GM12801 (cell line): ENCODE data around the gene TANK.

Experiments used
- TF ChIP-seq, protein P1 (sequence below): IDR thresholded peaks from one replicate; pipeline ENCODE4 v1.5.1; 2011; ENCODE audit warnings: control low read depth; ENCODE audit not compliant: insufficient read length; ENCODE audit errors: extremely low read depth

The TANK gene

DNA sequence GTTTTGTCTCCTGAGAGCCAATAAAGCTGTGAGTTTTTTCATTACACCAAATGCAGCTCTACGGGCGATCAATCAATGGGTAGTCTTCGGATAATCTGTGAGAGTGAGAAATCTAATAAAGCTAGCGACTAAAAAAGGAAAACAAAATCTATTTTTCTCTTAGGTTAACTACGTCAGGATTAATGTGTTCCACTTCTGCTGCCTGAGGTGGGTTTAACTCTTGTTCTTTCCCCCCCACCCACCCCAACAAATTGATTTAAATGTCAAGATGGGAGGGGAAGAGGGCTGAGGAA lies 85.0 kb downstream of the TANK start:
- TF ChIP-seq, protein P1, sequence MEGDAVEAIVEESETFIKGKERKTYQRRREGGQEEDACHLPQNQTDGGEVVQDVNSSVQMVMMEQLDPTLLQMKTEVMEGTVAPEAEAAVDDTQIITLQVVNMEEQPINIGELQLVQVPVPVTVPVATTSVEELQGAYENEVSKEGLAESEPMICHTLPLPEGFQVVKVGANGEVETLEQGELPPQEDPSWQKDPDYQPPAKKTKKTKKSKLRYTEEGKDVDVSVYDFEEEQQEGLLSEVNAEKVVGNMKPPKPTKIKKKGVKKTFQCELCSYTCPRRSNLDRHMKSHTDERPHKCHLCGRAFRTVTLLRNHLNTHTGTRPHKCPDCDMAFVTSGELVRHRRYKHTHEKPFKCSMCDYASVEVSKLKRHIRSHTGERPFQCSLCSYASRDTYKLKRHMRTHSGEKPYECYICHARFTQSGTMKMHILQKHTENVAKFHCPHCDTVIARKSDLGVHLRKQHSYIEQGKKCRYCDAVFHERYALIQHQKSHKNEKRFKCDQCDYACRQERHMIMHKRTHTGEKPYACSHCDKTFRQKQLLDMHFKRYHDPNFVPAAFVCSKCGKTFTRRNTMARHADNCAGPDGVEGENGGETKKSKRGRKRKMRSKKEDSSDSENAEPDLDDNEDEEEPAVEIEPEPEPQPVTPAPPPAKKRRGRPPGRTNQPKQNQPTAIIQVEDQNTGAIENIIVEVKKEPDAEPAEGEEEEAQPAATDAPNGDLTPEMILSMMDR: no peak

DNA sequence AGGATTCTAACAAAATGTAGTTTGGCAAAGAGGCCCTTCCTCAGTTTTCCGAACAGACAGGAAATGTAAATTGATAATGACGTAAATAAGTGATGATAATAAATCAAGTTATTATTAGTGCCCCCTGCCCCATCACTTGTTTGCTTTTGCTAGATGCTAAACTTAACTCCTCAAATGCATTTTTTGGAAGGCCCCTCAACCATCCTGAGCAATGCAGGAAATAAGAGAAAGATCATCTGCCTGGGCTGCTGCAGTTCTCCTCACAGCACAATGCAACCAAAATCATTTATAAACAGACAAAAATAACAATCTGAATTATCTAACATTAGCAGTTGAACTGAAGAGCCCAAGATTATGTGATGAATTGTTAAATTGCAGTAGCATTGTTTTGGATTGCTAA lies 85.4 kb downstream of the TANK start:
- TF ChIP-seq, protein P1: no peak

DNA sequence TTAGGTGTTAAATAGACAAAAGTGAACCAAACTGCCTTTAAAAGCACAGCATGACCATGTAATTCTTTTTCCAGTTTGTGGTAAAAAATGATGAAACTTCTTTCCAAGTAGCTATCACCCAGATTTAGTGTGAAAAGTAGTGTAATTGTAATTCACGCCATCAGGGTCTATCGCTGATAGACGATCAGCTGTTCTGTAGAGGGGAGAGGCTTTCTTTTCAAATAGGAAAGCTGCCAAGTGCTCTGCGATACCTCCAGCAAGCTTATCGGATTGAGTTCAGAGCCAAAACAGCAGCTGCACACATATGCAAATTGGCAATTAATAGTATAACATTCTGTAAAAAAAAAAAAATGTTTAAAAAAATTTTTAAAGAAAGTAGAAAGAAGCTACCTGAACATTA lies 86.1 kb downstream of the TANK start:
- TF ChIP-seq, protein P1: no peak

DNA sequence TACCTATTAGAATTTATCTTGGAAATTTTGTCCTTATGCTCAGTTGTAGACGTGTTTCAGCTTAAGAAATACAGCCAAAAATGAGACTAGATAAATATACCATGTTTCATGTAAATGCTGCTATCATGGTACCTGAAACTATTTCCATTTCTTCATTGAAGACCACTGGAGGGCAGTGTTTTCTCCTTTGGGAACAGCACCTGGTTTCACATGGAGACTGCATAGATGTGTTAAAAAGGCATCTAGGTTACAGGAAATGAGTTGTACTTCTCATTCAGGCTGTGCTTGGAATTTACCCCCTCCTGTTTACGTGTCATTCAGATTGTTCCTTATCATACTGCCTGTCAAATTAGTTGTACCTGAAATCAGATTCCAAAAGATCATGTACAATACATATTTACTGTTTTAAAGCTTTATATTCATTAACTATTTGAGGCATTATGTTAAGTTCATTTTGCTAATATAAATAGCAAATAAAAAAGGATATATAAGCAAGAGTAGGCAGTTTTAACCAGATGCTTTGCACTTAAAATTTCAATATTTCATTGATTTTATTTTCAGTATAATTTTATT lies 90.7 kb downstream of the TANK start:
- TF ChIP-seq, protein P1: no peak

DNA sequence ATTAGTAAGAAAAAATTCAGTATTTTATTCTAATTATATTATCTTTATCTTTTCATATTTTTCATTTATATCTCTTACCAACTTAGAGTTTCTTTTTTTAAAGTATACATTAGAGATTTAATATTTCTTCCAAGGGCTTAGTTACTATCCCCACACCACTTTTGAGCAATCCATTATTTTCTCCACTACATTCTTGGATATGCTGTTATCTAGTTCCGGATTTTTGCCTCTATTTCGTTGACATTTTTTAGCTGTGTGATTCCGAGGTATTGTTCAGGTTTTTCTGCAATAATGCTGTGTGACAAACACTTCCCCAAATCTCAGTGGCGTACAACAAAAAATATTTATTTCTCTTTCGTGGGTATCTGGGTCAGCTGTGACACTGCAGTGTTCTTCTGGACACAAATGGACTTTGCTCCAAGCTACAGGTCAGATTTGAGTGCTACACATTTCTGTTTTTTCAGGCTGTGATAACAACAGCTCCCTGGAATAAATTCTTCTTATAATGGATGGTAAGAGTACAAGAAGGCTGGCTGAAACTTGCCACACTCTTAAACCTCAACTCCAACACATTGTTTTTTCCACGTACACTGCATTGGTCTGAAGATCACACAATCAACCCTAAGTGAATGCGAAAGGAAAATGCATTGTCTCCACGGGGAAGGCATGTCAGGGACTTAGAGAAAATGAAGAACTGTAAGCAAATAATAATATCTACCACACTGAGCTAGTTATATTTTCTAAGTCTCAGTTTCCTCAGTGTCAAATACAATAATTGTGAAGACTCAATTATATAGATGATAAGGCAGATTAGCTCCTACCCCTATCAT lies 97.1 kb downstream of the TANK start:
- TF ChIP-seq, protein P1: no peak

DNA sequence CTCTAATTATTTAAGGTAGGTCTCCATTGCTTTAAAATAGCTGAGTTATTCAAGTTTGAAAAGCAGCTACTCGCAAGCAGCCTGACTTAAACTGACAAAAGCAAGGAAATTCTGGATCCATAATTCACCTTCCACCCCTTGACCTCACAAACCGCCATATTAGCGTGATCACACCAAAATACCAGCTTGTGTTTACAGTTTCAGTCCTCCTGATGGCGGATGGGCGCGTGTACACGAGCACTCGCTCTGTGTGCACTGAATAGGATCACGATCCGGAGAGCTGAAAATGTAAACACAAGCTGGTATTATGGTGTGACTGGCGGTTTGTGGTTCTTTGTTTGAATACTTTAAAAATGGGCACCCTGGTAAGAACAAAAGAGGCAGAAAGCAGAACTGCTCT lies 105.6 kb downstream of the TANK start:
- TF ChIP-seq, protein P1: no peak

DNA sequence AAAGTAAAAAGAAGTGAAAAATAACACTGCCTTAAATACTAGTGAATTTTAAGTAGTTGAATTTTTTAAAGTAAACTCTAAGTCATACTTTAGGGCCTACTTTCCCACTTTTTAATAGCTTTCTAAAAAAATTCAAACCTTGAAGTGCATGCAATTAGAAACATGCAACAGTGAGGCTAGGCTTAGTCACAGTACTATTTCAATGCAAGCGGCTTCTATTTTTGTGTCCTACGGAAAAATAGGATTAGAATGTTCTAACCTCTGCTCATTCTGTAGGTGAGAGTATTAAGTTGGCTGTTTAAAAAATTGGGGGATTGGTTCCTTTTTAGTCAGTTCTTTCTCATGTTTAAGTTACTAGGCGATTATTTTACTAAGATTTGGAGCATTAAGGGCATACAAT lies 108.9 kb downstream of the TANK start:
- TF ChIP-seq, protein P1: no peak
